ENCODE data around the gene CCT3.

CCT3 gene

GRCh38 chr1:156338180-156338976 is at the start of gene CCT3, which contains the start of gene TSACC:
TSS of gene CCT3 (minus strand) at chr1:156338292. CDS start at chr1:156338184, 108 bp downstream.
TSS of gene TSACC (plus strand) at chr1:156338526. CDS start at chr1:156339758, 1,232 bp downstream.
- peak; percentile 100 for DNase-seq (ENCODE audit: low read depth, low spot score)
- TF ChIP-seq CTCF (IDR thresholded peaks at IDR 0.05; ENCODE audit: low read depth, low read length): no peak
- peak within 1 kb of the TSS; percentile 77 for H3K4me3 ChIP-seq (ENCODE audit: low read depth, low read length)
- in situ Hi-C loops (cut with HindIII; ENCODE audit: low sequenced_read_pairs): no loop called here

GRCh38 chr1:156387870-156388173 is 49.7 kb upstream of the CCT3 start:
- no peak for DNase-seq (ENCODE audit: low read depth, low spot score)
- TF ChIP-seq CTCF (IDR thresholded peaks at IDR 0.05; ENCODE audit: low read depth, low read length): no peak
- no peak overlapping the region for H3K4me3 ChIP-seq (ENCODE audit: low read depth, low read length)
- in situ Hi-C loops (cut with HindIII; ENCODE audit: low sequenced_read_pairs): no loop called here

GRCh38 chr1:156386949-156387869 is 49.1 kb upstream of the CCT3 start:
- no peak overlapping the region for H3K4me3 ChIP-seq (ENCODE audit: low read depth, low read length)
- DNase-seq (ENCODE audit: low read depth, low spot score): no peak
- in situ Hi-C loops (cut with HindIII; ENCODE audit: low sequenced_read_pairs): no loop called here
- TF ChIP-seq CTCF (IDR thresholded peaks at IDR 0.05; ENCODE audit: low read depth, low read length): no peak

- DNase-seq (ENCODE audit: low read depth, low spot score): no peak
- TF ChIP-seq CTCF (IDR thresholded peaks at IDR 0.05; ENCODE audit: low read depth, low read length): no peak
- H3K4me3 ChIP-seq (ENCODE audit: low read depth, low read length): no peak overlapping the region
- in situ Hi-C loops (cut with HindIII; ENCODE audit: low sequenced_read_pairs): no loop called here
These were observed 48.2 kb upstream of the CCT3 start for GRCh38 chr1:156386134-156386901.

GRCh38 chr1:156385534-156386031 is 47.5 kb upstream of the CCT3 start:
- TF ChIP-seq CTCF (IDR thresholded peaks at IDR 0.05; ENCODE audit: low read depth, low read length): peak; percentile 84
- peak; percentile 47 for DNase-seq (ENCODE audit: low read depth, low spot score)
- in situ Hi-C loops (cut with HindIII; ENCODE audit: low sequenced_read_pairs): no loop called here
- no peak overlapping the region for H3K4me3 ChIP-seq (ENCODE audit: low read depth, low read length)

- no peak overlapping the region for H3K4me3 ChIP-seq (ENCODE audit: low read depth, low read length)
- TF ChIP-seq CTCF (IDR thresholded peaks at IDR 0.05; ENCODE audit: low read depth, low read length): no peak
- DNase-seq (ENCODE audit: low read depth, low spot score): no peak
- in situ Hi-C loops (cut with HindIII; ENCODE audit: low sequenced_read_pairs): no loop called here
These were observed 46.6 kb upstream of the CCT3 start for GRCh38 chr1:156384658-156385057.

Data from astrocyte of the spinal cord (primary cell).